ENCODE measurements around the gene PCNX2.
"Not testable (repeated sequence)": the region's sequence is repeated elsewhere in the genome, so short reads cannot be mapped to it uniquely, and the experiment has no call there.

PCNX2 gene

DNA sequence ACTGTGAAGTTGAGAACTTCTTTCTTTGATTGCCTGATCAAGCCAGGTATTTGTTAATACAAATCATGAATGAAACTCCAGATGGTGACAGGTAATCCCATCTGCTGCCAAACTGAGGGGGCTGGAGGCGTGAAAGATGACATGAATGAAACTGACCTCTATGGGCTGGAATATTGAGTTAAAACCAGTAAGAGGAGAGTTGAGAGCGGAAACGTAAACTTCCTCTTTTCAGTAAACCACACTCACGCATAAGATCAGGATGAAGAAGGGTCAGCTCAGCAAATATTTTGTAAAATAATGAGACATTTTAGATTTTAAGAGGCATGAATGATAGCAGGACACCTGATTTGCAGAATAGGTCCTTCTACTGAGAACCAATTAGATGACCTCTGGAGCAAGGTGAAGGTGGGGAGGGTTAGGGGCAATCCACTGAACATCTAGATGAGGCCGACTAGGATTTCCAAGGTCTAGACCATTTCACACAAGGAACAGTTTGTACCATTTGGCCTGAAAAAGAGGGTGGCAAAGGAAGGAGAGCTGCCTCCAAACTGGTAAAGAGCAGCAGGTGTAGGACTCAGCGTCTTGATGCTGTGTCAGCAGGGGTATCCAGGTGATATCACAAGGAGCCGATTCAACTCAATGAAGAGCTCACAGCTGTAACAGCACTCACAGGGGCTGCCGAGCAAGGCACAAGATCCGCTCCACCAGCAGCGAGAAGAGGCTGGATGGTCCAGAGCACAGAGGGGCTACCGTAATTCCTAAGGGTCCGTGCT is 212.6 kb downstream of the PCNX2 start:
- peaks cover 13% of the 10 kb centered on the region for H3K36me3 ChIP-seq (ENCODE audit: control insufficient read depth, insufficient read depth, low read length)
- no peaks in the 10 kb centered on the region for H3K27me3 ChIP-seq (replicated peaks; ENCODE audit: control insufficient read depth, insufficient read depth, low read length, poor library complexity, severe bottlenecking)
- no peaks in the 10 kb centered on the region for H3K9me3 ChIP-seq (ENCODE audit: control insufficient read depth, low read length)
- no peaks in the 10 kb centered on the region for H3K4me1 ChIP-seq (ENCODE audit: control insufficient read depth, insufficient read depth, low read length, poor library complexity, severe bottlenecking)
- H3K4me3 ChIP-seq (ENCODE audit: insufficient read depth, low read depth, low read length, poor library complexity, severe bottlenecking), result no peak overlapping the region
- no peak overlapping the region for H3K27ac ChIP-seq (ENCODE audit: insufficient read depth, low read length, poor library complexity, severe bottlenecking)
- no peak for DNase-seq

DNA sequence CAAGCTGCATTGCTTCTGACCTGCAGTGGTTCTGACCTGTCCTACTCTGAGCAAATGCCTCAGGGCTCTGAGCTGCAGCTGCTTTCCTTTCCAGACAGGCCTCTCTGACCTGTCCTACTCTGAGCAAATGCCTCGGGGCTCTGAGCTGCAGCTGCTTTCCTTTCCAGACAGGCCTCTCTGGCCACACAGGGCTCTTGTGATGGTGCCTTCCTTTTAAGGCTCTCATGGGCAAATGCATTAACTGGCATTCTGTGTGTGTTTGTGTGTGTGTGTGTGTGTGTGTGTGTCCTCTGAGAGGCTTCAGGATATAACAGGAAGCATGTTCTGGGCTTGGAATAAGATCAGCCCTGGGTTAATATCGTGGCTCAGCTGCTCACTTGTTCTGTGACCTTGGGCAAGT is 213.8 kb downstream of the PCNX2 start:
- Histone ChIP-seq H3K9me3 (ENCODE audit: control insufficient read depth, low read length) (no peaks in the 10 kb centered on the region), H3K27ac (ENCODE audit: insufficient read depth, low read length, poor library complexity, severe bottlenecking) (no peak overlapping the region), H3K4me1 (ENCODE audit: control insufficient read depth, insufficient read depth, low read length, poor library complexity, severe bottlenecking) (no peaks in the 10 kb centered on the region), H3K4me3 (ENCODE audit: insufficient read depth, low read depth, low read length, poor library complexity, severe bottlenecking) (no peak overlapping the region), H3K27me3 (replicated peaks; ENCODE audit: control insufficient read depth, insufficient read depth, low read length, poor library complexity, severe bottlenecking) (no peaks in the 10 kb centered on the region), H3K36me3 (ENCODE audit: control insufficient read depth, insufficient read depth, low read length) (peaks cover 11% of the 10 kb centered on the region)
- DNase-seq, result no peak

DNA sequence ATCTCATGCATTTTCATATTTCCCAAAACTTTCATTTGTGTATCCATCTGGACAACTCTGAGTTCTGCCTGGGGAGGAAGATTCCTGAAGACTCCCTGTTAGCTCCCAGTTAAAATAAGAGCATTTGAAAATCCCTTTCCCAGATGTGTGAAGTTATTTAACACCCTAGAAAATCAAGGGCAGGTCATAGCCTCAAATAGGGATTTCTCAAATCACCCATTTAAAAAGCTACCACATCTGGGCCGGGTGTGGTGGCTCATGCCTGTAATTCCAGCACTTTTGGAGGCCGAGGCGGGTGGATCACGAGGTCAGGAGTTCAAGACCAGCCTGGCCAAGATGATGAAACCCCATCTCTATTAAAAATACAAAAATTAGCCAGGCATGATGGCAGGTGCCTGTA is 214.7 kb downstream of the PCNX2 start:
- H3K27ac ChIP-seq (ENCODE audit: insufficient read depth, low read length, poor library complexity, severe bottlenecking); H3K4me3 ChIP-seq (ENCODE audit: insufficient read depth, low read depth, low read length, poor library complexity, severe bottlenecking); H3K27me3 ChIP-seq (replicated peaks; ENCODE audit: control insufficient read depth, insufficient read depth, low read length, poor library complexity, severe bottlenecking); H3K36me3 ChIP-seq (ENCODE audit: control insufficient read depth, insufficient read depth, low read length); H3K9me3 ChIP-seq (ENCODE audit: control insufficient read depth, low read length); H3K4me1 ChIP-seq (ENCODE audit: control insufficient read depth, insufficient read depth, low read length, poor library complexity, severe bottlenecking); DNase-seq: not testable (repeated sequence)

DNA sequence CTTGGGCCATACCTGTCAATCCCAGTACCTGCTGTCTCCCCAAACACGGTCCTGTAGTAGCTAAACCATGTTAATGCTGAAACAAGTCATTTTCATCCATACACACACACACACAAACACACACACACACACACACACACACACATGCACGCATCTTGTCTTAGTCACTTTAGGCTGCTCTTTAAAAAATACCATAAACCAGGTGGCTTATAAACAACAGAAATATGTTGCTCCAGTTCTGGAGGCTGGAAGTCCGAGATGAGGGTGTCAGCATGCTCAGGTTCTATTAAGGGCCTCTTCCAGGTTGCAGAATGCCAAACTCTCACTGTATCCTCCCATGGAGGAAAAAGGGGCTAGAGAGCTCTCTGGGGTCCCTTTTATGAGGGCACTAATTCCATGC is 215.2 kb downstream of the PCNX2 start:
- Histone ChIP-seq H3K27ac (ENCODE audit: insufficient read depth, low read length, poor library complexity, severe bottlenecking) (no peak overlapping the region), H3K4me1 (ENCODE audit: control insufficient read depth, insufficient read depth, low read length, poor library complexity, severe bottlenecking) (no peaks in the 10 kb centered on the region), H3K27me3 (replicated peaks; ENCODE audit: control insufficient read depth, insufficient read depth, low read length, poor library complexity, severe bottlenecking) (no peaks in the 10 kb centered on the region), H3K4me3 (ENCODE audit: insufficient read depth, low read depth, low read length, poor library complexity, severe bottlenecking) (no peak overlapping the region), H3K36me3 (ENCODE audit: control insufficient read depth, insufficient read depth, low read length) (peaks cover 10% of the 10 kb centered on the region), H3K9me3 (ENCODE audit: control insufficient read depth, low read length) (no peaks in the 10 kb centered on the region)
- DNase-seq, result no peak

DNA sequence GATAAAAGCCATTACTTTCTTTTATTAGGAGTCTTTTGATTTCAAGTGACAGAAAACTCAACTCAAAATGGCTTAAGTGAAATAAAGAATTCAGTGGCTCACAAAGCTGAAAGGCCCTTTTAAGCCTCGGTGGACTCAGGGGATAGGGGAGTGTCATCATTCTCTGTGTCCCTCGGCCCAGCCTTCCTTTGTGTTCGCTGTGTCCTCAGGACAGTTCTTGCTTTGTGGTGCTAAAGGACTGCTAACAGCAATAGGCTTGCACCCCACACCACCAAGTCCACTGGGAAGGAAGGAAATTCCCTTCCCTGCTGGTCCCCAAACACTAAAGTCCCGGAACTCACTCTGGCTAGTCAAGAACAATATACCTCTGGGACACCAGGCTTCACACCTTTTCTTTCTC is 216.0 kb downstream of the PCNX2 start:
- Histone ChIP-seq H3K27ac (ENCODE audit: insufficient read depth, low read length, poor library complexity, severe bottlenecking) (no peak overlapping the region), H3K4me3 (ENCODE audit: insufficient read depth, low read depth, low read length, poor library complexity, severe bottlenecking) (no peak overlapping the region), H3K27me3 (replicated peaks; ENCODE audit: control insufficient read depth, insufficient read depth, low read length, poor library complexity, severe bottlenecking) (no peaks in the 10 kb centered on the region), H3K9me3 (ENCODE audit: control insufficient read depth, low read length) (no peaks in the 10 kb centered on the region), H3K4me1 (ENCODE audit: control insufficient read depth, insufficient read depth, low read length, poor library complexity, severe bottlenecking) (no peaks in the 10 kb centered on the region), H3K36me3 (ENCODE audit: control insufficient read depth, insufficient read depth, low read length) (peaks cover 10% of the 10 kb centered on the region)
- no peak for DNase-seq

DNA sequence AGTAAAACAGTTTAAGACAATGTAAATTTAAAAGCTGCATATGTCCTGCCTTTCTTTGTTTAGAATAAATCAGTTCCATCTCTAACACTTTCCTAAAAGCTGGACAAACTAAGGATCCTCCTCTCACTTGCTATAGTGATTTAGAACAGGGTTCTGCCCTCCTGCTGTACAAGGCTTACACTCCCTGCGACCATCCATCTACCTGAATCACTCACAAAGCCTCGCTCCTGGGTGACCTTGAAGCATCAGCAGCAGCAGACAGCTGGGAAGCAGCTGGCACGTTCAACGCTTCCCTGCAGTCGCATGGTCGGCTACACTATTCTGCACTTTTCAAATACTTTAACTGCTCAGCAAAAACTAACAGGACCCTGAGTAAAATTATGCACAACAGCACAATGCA is 217.1 kb downstream of the PCNX2 start:
- H3K36me3 ChIP-seq (ENCODE audit: control insufficient read depth, insufficient read depth, low read length), result peaks cover 10% of the 10 kb centered on the region
- no peaks in the 10 kb centered on the region for H3K27me3 ChIP-seq (replicated peaks; ENCODE audit: control insufficient read depth, insufficient read depth, low read length, poor library complexity, severe bottlenecking)
- no peaks in the 10 kb centered on the region for H3K4me1 ChIP-seq (ENCODE audit: control insufficient read depth, insufficient read depth, low read length, poor library complexity, severe bottlenecking)
- no peak for DNase-seq
- H3K9me3 ChIP-seq (ENCODE audit: control insufficient read depth, low read length), result no peaks in the 10 kb centered on the region
- H3K4me3 ChIP-seq (ENCODE audit: insufficient read depth, low read depth, low read length, poor library complexity, severe bottlenecking), result no peak overlapping the region
- no peak overlapping the region for H3K27ac ChIP-seq (ENCODE audit: insufficient read depth, low read length, poor library complexity, severe bottlenecking)

DNA sequence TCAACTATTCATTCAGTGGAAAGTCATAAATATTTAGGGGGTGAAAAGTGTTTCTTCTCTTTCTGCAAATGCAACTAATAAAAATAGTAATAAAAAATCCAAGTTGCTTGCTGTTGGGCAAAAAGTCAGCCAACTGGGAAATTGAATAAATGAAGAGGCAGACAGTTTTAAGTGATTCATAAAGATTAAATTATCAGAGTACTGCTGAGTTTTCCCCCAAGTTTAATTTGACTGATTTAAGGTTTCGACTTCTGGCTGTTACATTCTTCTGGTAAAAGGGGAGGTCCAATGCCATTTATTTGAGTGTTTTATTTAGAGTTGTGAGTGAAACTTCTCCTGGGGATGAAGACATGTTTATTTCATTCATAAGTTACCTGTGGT is 219.6 kb downstream of the PCNX2 start:
- no peak for DNase-seq
- Histone ChIP-seq H3K27me3 (replicated peaks; ENCODE audit: control insufficient read depth, insufficient read depth, low read length, poor library complexity, severe bottlenecking) (no peaks in the 10 kb centered on the region), H3K9me3 (ENCODE audit: control insufficient read depth, low read length) (no peaks in the 10 kb centered on the region), H3K4me1 (ENCODE audit: control insufficient read depth, insufficient read depth, low read length, poor library complexity, severe bottlenecking) (no peaks in the 10 kb centered on the region), H3K4me3 (ENCODE audit: insufficient read depth, low read depth, low read length, poor library complexity, severe bottlenecking) (no peak overlapping the region), H3K27ac (ENCODE audit: insufficient read depth, low read length, poor library complexity, severe bottlenecking) (no peak overlapping the region), H3K36me3 (ENCODE audit: control insufficient read depth, insufficient read depth, low read length) (no peaks in the 10 kb centered on the region)

DNA sequence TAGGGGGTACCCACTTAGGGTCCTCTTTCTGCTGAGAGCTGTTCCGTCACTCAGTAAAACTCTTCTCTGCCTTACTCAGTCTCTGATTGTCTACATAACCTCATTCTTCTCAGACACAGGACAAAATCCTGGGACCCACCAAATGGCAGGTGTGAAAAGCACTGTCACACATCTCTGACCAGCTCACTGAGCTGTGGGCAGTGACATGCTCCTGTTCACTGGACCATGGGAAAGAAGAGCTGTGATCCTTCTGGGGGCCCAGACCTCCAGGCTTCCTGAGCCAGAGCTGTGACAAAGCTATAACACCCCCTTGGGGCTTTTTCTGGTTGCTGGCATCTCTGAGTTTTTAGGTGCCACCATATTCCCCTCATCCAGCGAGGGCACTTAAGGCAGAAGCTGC is 229.4 kb downstream of the PCNX2 start:
- no peaks in the 10 kb centered on the region for H3K36me3 ChIP-seq (ENCODE audit: control insufficient read depth, insufficient read depth, low read length)
- H3K4me3 ChIP-seq (ENCODE audit: insufficient read depth, low read depth, low read length, poor library complexity, severe bottlenecking), result no peak overlapping the region
- H3K4me1 ChIP-seq (ENCODE audit: control insufficient read depth, insufficient read depth, low read length, poor library complexity, severe bottlenecking), result no peaks in the 10 kb centered on the region
- no peak for DNase-seq
- H3K27me3 ChIP-seq (replicated peaks; ENCODE audit: control insufficient read depth, insufficient read depth, low read length, poor library complexity, severe bottlenecking), result no peaks in the 10 kb centered on the region
- no peaks in the 10 kb centered on the region for H3K9me3 ChIP-seq (ENCODE audit: control insufficient read depth, low read length)
- no peak overlapping the region for H3K27ac ChIP-seq (ENCODE audit: insufficient read depth, low read length, poor library complexity, severe bottlenecking)

DNA sequence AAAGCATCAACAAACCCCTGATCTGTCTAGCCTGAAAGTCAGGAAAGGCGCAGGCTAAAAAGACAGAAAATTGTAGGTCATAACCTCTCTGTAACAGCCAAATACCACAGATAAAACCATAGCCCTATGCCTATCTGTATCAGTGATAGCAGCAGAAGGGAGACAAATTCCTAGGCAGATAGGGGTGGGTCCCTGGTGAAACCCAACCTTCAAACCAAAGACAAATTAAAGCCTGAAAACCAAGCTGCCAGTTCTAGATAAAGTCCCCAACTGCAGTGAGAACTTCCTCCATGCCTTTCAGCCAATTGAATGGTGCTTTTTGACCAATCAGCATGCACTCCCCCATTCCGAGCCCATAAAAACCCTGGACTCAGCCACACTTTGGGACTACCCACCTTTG is 229.8 kb downstream of the PCNX2 start:
- no peaks in the 10 kb centered on the region for H3K36me3 ChIP-seq (ENCODE audit: control insufficient read depth, insufficient read depth, low read length)
- H3K27ac ChIP-seq (ENCODE audit: insufficient read depth, low read length, poor library complexity, severe bottlenecking), result no peak overlapping the region
- H3K27me3 ChIP-seq (replicated peaks; ENCODE audit: control insufficient read depth, insufficient read depth, low read length, poor library complexity, severe bottlenecking), result no peaks in the 10 kb centered on the region
- no peaks in the 10 kb centered on the region for H3K4me1 ChIP-seq (ENCODE audit: control insufficient read depth, insufficient read depth, low read length, poor library complexity, severe bottlenecking)
- H3K9me3 ChIP-seq (ENCODE audit: control insufficient read depth, low read length), result no peaks in the 10 kb centered on the region
- DNase-seq, result no peak
- H3K4me3 ChIP-seq (ENCODE audit: insufficient read depth, low read depth, low read length, poor library complexity, severe bottlenecking), result no peak overlapping the region

DNA sequence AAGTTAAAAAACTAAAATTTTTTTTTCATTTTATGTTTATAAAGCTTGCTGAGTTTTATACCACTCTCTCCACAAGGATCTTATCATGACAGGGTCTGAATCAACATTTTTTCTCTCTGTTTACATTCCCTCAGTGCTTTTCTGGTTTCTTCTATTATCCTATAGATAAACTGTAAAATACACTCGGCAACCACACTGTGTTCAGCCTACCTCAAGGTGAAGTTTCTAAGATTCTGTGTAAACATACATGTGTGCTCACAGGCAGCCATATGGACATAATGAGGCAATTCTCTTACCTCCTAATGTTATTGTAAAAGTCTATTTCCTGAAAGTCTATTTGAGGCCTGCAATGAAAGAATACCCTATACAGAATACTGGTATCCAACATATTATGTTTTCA is 230.5 kb downstream of the PCNX2 start:
- Histone ChIP-seq H3K27ac (ENCODE audit: insufficient read depth, low read length, poor library complexity, severe bottlenecking) (no peak overlapping the region), H3K4me3 (ENCODE audit: insufficient read depth, low read depth, low read length, poor library complexity, severe bottlenecking) (no peak overlapping the region), H3K27me3 (replicated peaks; ENCODE audit: control insufficient read depth, insufficient read depth, low read length, poor library complexity, severe bottlenecking) (no peaks in the 10 kb centered on the region), H3K9me3 (ENCODE audit: control insufficient read depth, low read length) (no peaks in the 10 kb centered on the region), H3K4me1 (ENCODE audit: control insufficient read depth, insufficient read depth, low read length, poor library complexity, severe bottlenecking) (no peaks in the 10 kb centered on the region), H3K36me3 (ENCODE audit: control insufficient read depth, insufficient read depth, low read length) (no peaks in the 10 kb centered on the region)
- DNase-seq, result no peak
